ENCODE data around the gene PLCB1.
"Not testable (repeated sequence)": the region's sequence is repeated elsewhere in the genome, so short reads cannot be mapped to it uniquely, and the experiment has no call there.

The PLCB1 gene

DNA sequence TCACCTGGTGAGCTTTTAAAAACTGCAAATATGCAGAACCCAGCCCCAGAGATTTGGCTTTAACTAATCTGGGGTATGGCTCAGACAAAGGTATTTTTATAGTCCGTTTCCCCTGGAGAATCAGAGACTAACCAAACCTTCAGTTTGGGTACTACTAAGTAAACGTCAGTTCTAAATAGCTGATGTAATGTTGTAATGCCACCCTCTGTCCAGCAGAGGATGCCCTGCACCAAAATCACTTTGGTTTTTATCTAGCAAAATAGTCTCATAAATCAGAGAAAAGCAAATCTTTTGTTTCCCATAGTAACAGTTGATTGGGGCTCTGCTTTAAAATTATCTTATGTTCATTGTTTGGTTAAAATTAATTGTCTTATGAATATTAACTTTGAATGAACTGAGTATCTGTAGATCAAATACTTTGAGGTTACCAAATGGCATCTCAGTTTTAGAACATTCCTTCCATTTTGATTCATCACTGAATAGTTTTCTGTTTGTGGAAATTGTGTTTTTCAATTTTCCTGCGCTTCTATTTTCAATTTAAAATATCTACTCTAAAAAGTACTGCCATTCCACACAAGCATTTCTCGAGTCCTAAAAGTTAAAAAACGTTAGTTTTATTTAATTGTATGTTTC lies 658.5 kb downstream of the PLCB1 start:
- peak; percentile 31 for DNase-seq (ENCODE audit: insufficient read length, low spot score)
- no peak for FAIRE-seq

DNA sequence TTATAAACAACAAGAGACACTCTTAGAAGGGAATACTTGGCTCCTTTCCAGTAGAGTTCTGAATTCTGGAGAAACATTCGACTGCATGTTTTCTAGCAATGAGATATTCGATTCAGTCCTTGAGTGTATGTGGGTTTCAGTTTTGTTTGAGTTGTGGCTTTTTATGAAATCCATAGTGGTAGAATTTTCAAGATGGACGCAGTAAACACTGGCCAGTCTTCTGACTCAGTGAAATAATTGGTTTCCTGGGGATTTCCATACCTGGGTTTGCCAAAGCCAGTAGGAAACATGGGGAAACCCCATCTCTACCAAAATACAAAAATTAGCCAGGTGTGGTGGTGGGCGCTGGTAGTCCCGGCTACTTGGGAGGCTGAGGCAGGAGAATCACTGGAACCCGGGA lies 663.3 kb downstream of the PLCB1 start:
- FAIRE-seq (no peak), DNase-seq (ENCODE audit: insufficient read length, low spot score) (no peak)

DNA sequence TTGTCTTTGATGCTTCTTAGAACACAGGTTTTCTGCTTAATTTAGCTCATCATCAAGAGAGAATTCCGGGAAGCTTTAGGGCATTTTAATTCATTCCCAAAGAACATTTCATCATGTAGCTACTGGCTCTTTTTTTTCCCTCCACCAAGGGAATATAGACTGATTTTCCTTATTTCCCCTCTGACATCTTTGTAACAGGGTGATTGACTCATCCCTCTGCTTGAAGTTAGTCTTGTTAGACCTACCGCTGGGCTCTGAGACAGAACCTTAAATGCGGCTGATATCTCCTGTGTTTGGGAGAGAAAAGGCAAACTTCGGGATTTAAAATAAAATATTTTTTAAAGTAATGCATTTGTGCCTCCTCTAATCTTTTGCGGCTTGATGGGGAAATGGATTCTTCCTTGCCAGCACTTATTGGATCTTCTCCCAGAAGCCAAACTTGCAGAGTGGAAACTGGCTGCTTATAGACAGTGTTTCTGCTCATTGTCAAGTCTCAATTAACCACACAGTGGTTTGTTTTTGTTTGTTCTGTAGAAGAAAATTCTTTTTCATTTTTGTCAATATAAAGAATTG lies 664.1 kb downstream of the PLCB1 start:
- no peak for DNase-seq (ENCODE audit: insufficient read length, low spot score)
- FAIRE-seq: no peak

- no peak for DNase-seq (ENCODE audit: insufficient read length, low spot score)
- peak; percentile 9 for FAIRE-seq
Observed at GRCh38 chr20:8798505-8798904, 666.4 kb downstream of the PLCB1 start.

- no peak for FAIRE-seq
- DNase-seq (ENCODE audit: insufficient read length, low spot score): no peak
Observed at GRCh38 chr20:8800089-8800488, 668.0 kb downstream of the PLCB1 start.

GRCh38 chr20:8801686-8802085 lies 669.6 kb downstream of the PLCB1 start:
- FAIRE-seq (no peak), DNase-seq (ENCODE audit: insufficient read length, low spot score) (no peak)

DNA sequence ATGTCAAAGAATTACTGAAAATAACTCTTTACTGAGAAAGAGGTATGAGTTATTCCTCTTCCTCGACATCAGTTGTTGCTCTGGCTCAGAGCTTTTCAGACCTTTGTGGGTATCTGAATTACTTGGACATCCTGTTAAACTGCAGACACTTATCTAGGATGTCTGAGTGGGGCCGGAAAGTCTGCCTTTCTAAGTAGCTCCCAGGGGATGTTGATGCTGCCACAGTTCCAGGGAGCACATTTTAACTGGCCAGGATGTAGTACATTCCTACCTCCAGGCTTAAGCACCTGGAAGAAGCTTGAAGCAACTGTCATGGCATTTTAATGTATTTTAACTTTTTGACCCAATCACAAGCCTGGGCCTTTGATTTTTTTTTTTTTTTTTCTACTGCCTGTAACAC lies 671.0 kb downstream of the PLCB1 start:
- no peak for DNase-seq (ENCODE audit: insufficient read length, low spot score)
- FAIRE-seq: no peak

- FAIRE-seq (no peak), DNase-seq (ENCODE audit: insufficient read length, low spot score) (no peak)
Observed at GRCh38 chr20:8803941-8804340, 671.9 kb downstream of the PLCB1 start.

DNA sequence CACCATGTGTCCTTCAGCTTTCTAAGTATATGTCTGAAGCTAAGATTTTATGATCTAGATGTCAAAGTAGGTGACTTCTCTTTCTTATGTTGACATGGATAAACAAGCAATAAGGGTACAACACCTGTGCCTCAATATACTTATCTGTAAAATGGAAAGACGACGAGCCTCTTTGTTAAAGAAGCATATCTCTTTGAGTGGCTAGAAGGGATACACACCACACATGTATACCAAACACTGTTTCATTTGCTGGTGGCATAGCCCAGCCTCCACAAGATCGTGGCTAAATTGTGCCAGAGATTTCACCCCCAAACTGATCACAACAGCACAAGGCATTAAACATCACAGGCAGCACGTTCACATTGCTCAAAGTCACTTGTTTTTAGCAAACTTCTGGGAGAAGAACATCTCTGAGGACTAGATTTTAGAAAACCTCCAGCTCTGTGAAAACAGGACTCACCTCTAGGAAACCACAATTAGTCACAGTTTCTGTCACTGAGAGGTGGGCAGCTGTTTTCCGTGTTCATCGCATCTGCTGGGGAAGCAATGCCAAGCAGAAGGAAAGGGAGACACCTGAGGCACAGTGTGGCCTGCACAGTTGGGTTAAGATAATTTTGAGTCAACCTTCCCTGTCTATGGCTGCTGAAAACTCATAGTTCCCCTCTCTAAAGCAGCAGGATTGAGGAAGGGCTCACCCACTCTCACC lies 673.8 kb downstream of the PLCB1 start:
- DNase-seq (ENCODE audit: insufficient read length, low spot score): no peak
- peak; percentile 58 for FAIRE-seq

- FAIRE-seq (no peak), DNase-seq (ENCODE audit: insufficient read length, low spot score) (no peak)
Observed at GRCh38 chr20:8807480-8808201, 675.6 kb downstream of the PLCB1 start.

DNA sequence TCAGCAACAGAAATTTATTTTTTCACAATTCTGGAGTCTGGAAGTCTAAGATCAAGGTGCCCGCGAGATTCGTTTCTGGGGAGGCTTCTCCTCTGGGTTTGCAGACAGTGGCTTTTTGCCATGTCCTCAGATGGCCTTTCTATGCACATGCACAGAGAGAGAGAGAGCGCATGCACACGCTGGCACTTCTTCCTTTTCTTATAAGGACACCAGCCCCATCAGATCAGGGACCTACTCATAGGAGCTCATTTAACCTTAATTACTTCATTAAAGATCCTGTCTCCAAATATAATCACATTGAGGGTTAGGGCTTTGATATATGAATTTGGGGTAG lies 676.1 kb downstream of the PLCB1 start:
- DNase-seq (ENCODE audit: insufficient read length, low spot score) (no peak), FAIRE-seq (no peak)

- DNase-seq (ENCODE audit: insufficient read length, low spot score) (no peak), FAIRE-seq (no peak)
Observed at GRCh38 chr20:8809107-8809953, 677.3 kb downstream of the PLCB1 start.

DNA sequence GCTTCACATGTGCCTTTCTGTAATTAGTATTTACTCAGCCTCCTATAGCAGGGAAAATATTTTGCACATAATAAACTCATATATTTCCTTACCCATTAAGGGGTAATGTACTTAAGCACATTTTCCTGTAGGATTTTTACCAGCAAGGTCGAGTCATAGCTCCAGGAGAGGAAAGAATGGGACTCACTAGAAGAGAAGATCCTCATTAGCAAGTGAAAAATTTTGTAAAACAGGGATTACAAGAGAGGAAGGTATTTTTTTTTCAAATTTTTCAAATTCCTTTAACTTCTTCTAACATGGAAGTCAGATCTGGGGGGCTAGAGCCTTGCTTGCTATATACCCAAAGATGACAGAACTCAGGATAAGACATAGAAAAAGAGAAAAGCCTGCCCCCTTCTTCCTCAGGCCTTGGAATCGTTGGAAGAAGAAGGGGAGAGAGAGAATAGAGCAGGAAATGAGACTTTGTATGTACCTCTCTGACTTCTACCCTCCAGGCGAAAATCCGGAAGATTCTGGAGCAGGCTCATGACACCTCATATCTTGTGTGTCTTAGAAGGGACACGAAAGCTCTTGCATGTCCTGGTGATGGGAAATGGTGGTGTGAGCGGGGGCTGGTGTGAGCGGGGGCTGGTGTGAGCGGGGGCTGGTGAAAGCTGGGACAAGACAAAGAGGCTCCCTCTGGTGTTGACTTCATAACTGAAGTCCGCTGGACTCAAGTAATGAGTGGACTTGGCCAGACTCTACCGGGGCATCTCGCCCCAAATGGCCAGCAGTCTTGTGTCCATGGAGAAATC lies 679.9 kb downstream of the PLCB1 start:
- no peak for DNase-seq (ENCODE audit: insufficient read length, low spot score)
- FAIRE-seq: no peak

DNA sequence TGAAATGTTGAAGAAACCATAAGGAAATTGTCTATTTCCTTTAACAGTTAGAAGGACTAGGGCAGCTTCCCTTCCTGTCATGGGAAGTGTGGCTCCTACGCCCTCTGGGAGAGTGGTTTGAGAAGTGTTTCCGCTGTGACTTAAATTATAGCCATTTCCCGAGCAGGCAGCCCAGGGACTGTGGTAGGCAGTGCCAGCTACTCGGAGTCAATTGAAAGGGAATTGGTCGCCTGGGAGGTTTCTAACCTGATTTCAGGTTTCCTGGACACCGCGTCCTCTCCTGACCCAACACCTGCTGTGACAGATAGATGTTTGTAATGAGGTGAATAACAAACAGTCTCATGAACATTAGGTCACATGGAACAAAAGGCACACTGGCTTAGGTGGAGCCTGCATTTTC lies 680.8 kb downstream of the PLCB1 start:
- no peak for FAIRE-seq
- no peak for DNase-seq (ENCODE audit: insufficient read length, low spot score)

- DNase-seq (ENCODE audit: insufficient read length, low spot score): no peak
- FAIRE-seq: no peak
Observed at GRCh38 chr20:8815208-8815607, 683.1 kb downstream of the PLCB1 start.

- no peak for FAIRE-seq
- no peak for DNase-seq (ENCODE audit: insufficient read length, low spot score)
Observed at GRCh38 chr20:8829256-8829655, 697.2 kb downstream of the PLCB1 start.

GRCh38 chr20:8834294-8834693 lies 702.2 kb downstream of the PLCB1 start:
- DNase-seq (ENCODE audit: insufficient read length, low spot score); FAIRE-seq: not testable (repeated sequence)

DNA sequence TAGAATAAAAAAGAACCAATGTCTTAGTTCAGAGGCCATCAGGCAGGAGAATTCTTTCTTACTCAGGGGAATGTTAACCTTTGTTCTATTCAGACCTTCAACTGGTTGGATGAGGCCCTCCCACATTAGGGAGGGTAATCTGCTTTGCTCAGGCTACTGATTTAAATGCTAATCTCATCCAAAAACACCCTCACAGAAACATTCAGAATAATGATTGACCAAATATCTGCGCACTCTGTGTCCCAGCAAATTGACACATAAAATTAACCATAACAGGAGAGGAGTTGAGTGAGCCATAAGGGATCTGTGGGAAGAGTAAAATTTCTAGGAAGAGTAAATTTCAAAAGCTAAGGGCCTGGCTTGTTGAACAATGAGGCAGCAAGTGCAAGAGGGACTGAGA lies 702.8 kb downstream of the PLCB1 start:
- DNase-seq (ENCODE audit: insufficient read length, low spot score): no peak
- no peak for FAIRE-seq

GRCh38 chr20:8837396-8837795 lies 705.3 kb downstream of the PLCB1 start:
- FAIRE-seq (peak; percentile 4), DNase-seq (ENCODE audit: insufficient read length, low spot score) (peak; percentile 14)

DNA sequence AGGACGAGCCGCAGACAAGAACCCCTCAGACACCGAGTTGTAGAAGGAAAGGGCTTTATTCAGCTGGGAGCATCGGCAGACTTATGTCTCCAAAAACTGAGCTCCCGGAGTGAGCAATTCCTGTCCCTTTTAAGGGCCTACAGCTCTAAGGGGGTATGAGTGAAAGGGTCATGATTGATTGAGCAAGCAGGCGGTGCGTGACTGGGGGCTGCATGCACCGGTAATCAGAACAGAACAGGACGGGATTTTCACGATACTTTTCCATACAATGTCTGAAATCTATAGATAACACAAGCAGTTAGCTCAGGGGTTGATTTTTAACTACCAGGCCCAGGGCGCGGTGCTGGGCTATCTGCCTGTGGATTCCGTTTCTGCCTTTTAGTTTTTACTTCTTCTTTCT lies 710.5 kb downstream of the PLCB1 start:
- DNase-seq (ENCODE audit: insufficient read length, low spot score): no peak
- FAIRE-seq: no peak

All from HTR-8/SVneo (cell line).